ENCODE results near the gene SLC8A2. TPM values are rescaled to one million over a fixed set of nuclear protein-coding genes. Genes with fewer than 3 reads are reported as not detected.

Gene SLC8A2
- total RNA-seq, 1 donor from 2014 or later, result 14.5 TPM

DNA sequence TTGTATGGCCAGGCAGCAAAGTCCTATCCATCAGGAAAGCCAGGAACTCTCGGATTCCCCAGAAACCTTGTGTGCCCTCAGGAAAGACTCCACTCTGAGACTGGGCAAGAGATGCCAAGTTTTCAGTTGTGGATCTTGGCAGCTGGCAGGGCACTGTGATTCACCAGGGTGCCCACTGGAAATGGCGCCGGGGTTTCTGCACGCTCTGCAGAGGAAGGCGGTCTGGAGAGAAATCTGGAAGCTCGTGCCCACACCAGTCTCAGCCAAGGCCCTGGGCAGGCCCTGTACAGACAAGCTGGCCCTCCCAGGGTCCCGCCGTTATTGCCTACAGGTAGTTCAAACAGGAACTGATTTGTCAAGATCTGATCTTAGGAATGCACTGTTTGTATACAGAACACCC is 38.3 kb upstream of the SLC8A2 start:
- Histone ChIP-seq H3K27ac (no peak overlapping the region), H3K9me3 (ENCODE audit: low read depth) (no peaks in the 10 kb centered on the region), H3K9ac (no peak overlapping the region), H4K20me1 (ENCODE audit: low read depth) (peaks cover 51% of the 10 kb centered on the region), H3F3A (ENCODE audit: low read depth) (peaks cover 6% of the 10 kb centered on the region), H3K4me3 (no peak overlapping the region), H3K4me1 (peaks cover 14% of the 10 kb centered on the region), H3K27me3 (no peaks in the 10 kb centered on the region), H3K4me2 (no peak overlapping the region), H3K36me3 (no peaks in the 10 kb centered on the region), H2AFZ (replicated peaks) (no peak overlapping the region), H3K79me2 (ENCODE audit: low read depth) (peaks cover 83% of the 10 kb centered on the region)
- TF ChIP-seq EZH2phosphoT487 (IDR thresholded peaks at IDR 0.05) (no peak), CTCF (IDR thresholded peaks at IDR 0.05) (no peak), EZH2 (IDR thresholded peaks at IDR 0.05) (no peak)
- Mint-ChIP-seq H3K4me3 (no peak overlapping the region), H3K27me3 (ENCODE audit: insufficient read depth, low read depth) (peaks cover 4% of the 10 kb centered on the region), H3K36me3 (no peaks in the 10 kb centered on the region), H3K4me1 (peaks cover 28% of the 10 kb centered on the region), H3K9me3 (no peaks in the 10 kb centered on the region), H3K27ac (peak overlapping the region; percentile 27)
- no peak for DNase-seq (ENCODE audit: low spot score)

DNA sequence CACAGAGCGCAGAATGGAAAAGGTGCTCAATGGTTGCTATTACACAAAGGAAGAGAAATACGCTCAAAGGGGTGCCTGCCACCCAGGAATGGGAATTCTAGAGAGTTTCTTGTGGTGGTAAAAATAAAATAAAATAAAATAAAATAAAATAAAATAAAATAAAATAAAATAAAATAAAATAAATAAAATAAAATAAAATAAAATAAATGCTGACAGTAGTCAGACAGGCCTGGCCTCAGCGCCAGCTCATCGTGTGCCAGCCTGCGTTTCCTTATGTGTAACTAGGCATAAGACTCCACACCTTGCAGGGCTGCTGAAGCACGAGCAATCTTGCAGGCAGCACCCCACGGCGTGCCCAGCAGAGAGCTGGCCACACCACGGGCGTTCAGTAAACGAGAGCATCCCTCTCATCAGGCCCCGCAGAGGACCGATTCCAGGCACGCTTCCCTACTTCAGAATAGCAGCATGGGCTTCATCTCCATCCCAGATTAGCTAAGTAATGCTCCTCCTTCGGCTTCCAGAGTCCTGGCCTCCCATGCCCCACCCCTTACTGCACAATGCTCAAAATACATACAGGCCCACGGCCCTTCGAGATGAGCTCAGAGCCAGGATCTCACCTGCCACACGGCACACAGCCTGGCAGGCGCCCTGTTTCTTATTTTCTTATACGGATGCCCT is 37.6 kb upstream of the SLC8A2 start:
- Histone ChIP-seq H3K9ac (peak overlapping the region; percentile 9), H4K20me1 (ENCODE audit: low read depth) (peaks cover 46% of the 10 kb centered on the region), H3K27ac (no peak overlapping the region), H3K36me3 (no peaks in the 10 kb centered on the region), H3K79me2 (ENCODE audit: low read depth) (peaks cover 83% of the 10 kb centered on the region), H3F3A (ENCODE audit: low read depth) (peaks cover 6% of the 10 kb centered on the region), H3K4me3 (no peak overlapping the region), H3K27me3 (no peaks in the 10 kb centered on the region), H3K4me1 (peaks cover 14% of the 10 kb centered on the region), H2AFZ (replicated peaks) (no peak overlapping the region), H3K9me3 (ENCODE audit: low read depth) (no peaks in the 10 kb centered on the region), H3K4me2 (no peak overlapping the region)
- Mint-ChIP-seq H3K9me3 (no peaks in the 10 kb centered on the region), H3K27ac (peak overlapping the region; percentile 60), H3K36me3 (no peaks in the 10 kb centered on the region), H3K4me3 (no peak overlapping the region), H3K4me1 (peaks cover 23% of the 10 kb centered on the region), H3K27me3 (ENCODE audit: insufficient read depth, low read depth) (peaks cover 4% of the 10 kb centered on the region)
- no peak for TF ChIP-seq EZH2phosphoT487 (IDR thresholded peaks at IDR 0.05)
- TF ChIP-seq EZH2 (IDR thresholded peaks at IDR 0.05), result no peak
- no peak for TF ChIP-seq CTCF (IDR thresholded peaks at IDR 0.05)
- DNase-seq (ENCODE audit: low spot score), result no peak

- Mint-ChIP-seq H3K36me3 (no peaks in the 10 kb centered on the region), H3K4me3 (no peak overlapping the region), H3K27ac (no peak overlapping the region), H3K4me1 (peaks cover 20% of the 10 kb centered on the region), H3K9me3 (no peaks in the 10 kb centered on the region), H3K27me3 (ENCODE audit: insufficient read depth, low read depth) (peaks cover 2% of the 10 kb centered on the region)
- Histone ChIP-seq H2AFZ (replicated peaks) (no peak overlapping the region), H3K4me1 (peaks cover 10% of the 10 kb centered on the region), H3K79me2 (ENCODE audit: low read depth) (peaks cover 77% of the 10 kb centered on the region), H3K4me3 (no peak overlapping the region), H3K27ac (peak overlapping the region; percentile 41), H3K9me3 (ENCODE audit: low read depth) (no peaks in the 10 kb centered on the region), H3K27me3 (no peaks in the 10 kb centered on the region), H3K4me2 (no peak overlapping the region), H4K20me1 (ENCODE audit: low read depth) (peaks cover 41% of the 10 kb centered on the region), H3K9ac (peak overlapping the region; percentile 9), H3K36me3 (no peaks in the 10 kb centered on the region), H3F3A (ENCODE audit: low read depth) (peaks cover 6% of the 10 kb centered on the region)
- no peak for TF ChIP-seq EZH2phosphoT487 (IDR thresholded peaks at IDR 0.05)
- TF ChIP-seq CTCF (IDR thresholded peaks at IDR 0.05), result no peak
- no peak for TF ChIP-seq EZH2 (IDR thresholded peaks at IDR 0.05)
- no peak for DNase-seq (ENCODE audit: low spot score)
Measured at GRCh38 chr19:47508721-47509120, 37.0 kb upstream of the SLC8A2 start.
